PC-9 (cell line): ENCODE results near the gene ZBTB6. TPM values are rescaled to one million over a fixed set of nuclear protein-coding genes. Genes with fewer than 3 reads are reported as not detected.

Experiments
- BruUV-seq: library from RNA; stranded (reverse); fragments of 400-500 nt; replicated peaks from 2 replicates; lab custom pipeline; 2021; lab: Mats Ljungman, UMichigan
- CTCF ChIA-PET: fragments of 300-600 bp; sonication (Branson Sonifier 250); formaldehyde crosslinking; loops from one replicate; lab custom pipeline; 2022; ENCODE audit warnings: antibody characterized with exemption; lab: Charles Lee
- POLR2A ChIA-PET: fragments of 300-600 bp; sonication (Branson Sonifier 250); formaldehyde crosslinking; loops from one replicate; lab custom pipeline; 2022; ENCODE audit warnings: antibody characterized with exemption; ENCODE audit not compliant: unreplicated experiment; lab: Charles Lee
- DNase-seq, 2 experiments: peaks; one replicate each; pipeline versions ENCODE4 v3.0.0 to v3.0.0-alpha.2; 2015 to 2022; ENCODE audit warnings: mixed read lengths in 1 of 2
- H2AFZ ChIP-seq: fragments of 200-600 bp; sonication (generic); 2 replicates; pipeline ENCODE4 v1.8.1; 2017; ENCODE audit warnings: antibody characterized with exemption
- H3F3A ChIP-seq: fragments of 200-600 bp; sonication (generic); 2 replicates; pipeline ENCODE4 v1.8.1; 2017; ENCODE audit warnings: antibody characterized with exemption, mild to moderate bottlenecking, low read depth; ENCODE audit not compliant: insufficient read depth
- H3K27ac ChIP-seq: fragments of 200-600 bp; sonication (generic); 2 replicates; pipeline ENCODE4 v1.6.1; 2016; ENCODE audit warnings: mixed run types
- H3K27me3 ChIP-seq: fragments of 200-600 bp; sonication (generic); 2 replicates; pipeline ENCODE4 v1.6.1; 2016; ENCODE audit warnings: low read depth, mixed run types; ENCODE audit not compliant: insufficient read depth
- H3K36me3 ChIP-seq: fragments of 200-600 bp; sonication (generic); 2 replicates; pipeline ENCODE4 v1.6.1; 2016; ENCODE audit warnings: low read depth, mixed run types
- H3K4me1 ChIP-seq: fragments of 200-600 bp; sonication (generic); replicated peaks from 2 replicates; pipeline ENCODE4 v1.6.1; 2016; ENCODE audit warnings: mixed run types; ENCODE audit not compliant: insufficient read depth
- H3K4me2 ChIP-seq: fragments of 200-600 bp; sonication (generic); 2 replicates; pipeline ENCODE4 v1.6.1; 2017; ENCODE audit warnings: mixed run types
- H3K4me3 ChIP-seq: fragments of 200-600 bp; sonication (generic); 2 replicates; pipeline ENCODE4 v1.6.1; 2016; ENCODE audit warnings: mixed run types
- H3K79me2 ChIP-seq: fragments of 200-600 bp; sonication (generic); 2 replicates; pipeline ENCODE4 v1.6.1; 2017; ENCODE audit warnings: low read depth, mixed run types
- H3K9me2 ChIP-seq: fragments of 200-600 bp; sonication (generic); 2 replicates; pipeline ENCODE4 v1.8.1; 2017; ENCODE audit warnings: mild to moderate bottlenecking; ENCODE audit not compliant: insufficient read depth
- H3K9me3 ChIP-seq: fragments of 200-600 bp; sonication (generic); 2 replicates; pipeline ENCODE4 v1.8.1; 2016; ENCODE audit warnings: low read depth; ENCODE audit not compliant: insufficient read depth
- H4K20me1 ChIP-seq: fragments of 200-600 bp; sonication (generic); 2 replicates; pipeline ENCODE4 v1.8.1; 2017; ENCODE audit not compliant: insufficient read depth
- EZH2 ChIP-seq: fragments of 200-600 bp; sonication (generic); IDR thresholded peaks from 2 replicates; pipeline ENCODE4 v1.8.0; 2017; ENCODE audit warnings: antibody characterized with exemption, low read depth
- intact Hi-C: fragments of 100-400 bp; cut with micrococcal nuclease; formaldehyde crosslinking; loops from one replicate; pipeline ENCODE4 v1.10.0; 2022; ENCODE audit not compliant: unreplicated experiment
- total RNA-seq: library from RNA; stranded (reverse); gene quantifications from 2 replicates; pipeline ENCODE4 v1.2.3, GENCODE V29; 2021
- TF ChIP-seq, protein P1 (sequence below): fragments of 200-600 bp; sonication (generic); conservative IDR thresholded peaks from 2 replicates; pipeline ENCODE4 v1.6.1; 2017; ENCODE audit warnings: mixed run types, antibody characterized with exemption, mild to moderate bottlenecking, moderate library complexity

The ZBTB6 gene
- total RNA-seq, 1 experiment from 2014 or later: 8.7 TPM

DNA sequence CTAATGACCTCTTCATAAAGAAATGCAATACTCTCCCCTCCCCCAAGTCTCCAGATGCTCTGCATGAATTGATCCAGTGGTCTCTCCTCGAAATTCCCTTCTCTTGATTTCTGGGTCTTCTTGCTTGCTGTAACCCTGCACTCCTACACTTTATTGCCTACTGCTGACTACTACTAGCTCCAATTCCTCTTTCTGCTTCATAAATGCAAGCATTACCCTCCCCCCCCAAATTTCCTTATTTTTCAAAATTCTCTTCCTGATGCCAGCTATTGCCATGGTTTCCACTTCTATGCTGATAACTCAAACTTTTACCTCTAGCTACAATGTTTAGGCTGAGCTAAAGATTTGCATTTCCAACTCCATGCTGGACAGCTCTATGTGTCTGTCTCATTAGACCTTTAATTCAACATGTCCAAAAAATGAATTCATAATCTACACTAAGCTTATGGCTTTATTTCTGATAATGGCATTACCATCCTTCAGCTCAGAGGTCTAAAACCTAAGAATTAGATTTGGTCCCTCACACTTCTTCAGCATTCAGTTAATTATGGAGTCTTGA lies 16.8 kb upstream of the ZBTB6 start:
- POLR2A ChIA-PET: interaction anchor here (0.6 kb wide), 1 partner anchor 20 kb away, joined by 4 read pairs; no protein-coding TSS in a partner anchor
- Histone ChIP-seq H3K27me3 (no peaks in the 10 kb centered on the region), H3K9me2 (no peaks in the 10 kb centered on the region), H3K9me3 (no peaks in the 10 kb centered on the region), H3K4me3 (peak overlapping the region; percentile 76; the same call in 1 of the 2 replicates), H2AFZ (no peak overlapping the region), H3K36me3 (no peaks in the 10 kb centered on the region), H4K20me1 (no peaks in the 10 kb centered on the region), H3F3A (peaks cover 17% of the 10 kb centered on the region; the same call in 1 of the 2 replicates), H3K27ac (no peak overlapping the region), H3K4me2 (peak overlapping the region; percentile 85), H3K79me2 (peaks cover 78% of the 10 kb centered on the region), H3K4me1 (peaks cover 18% of the 10 kb centered on the region)
- no peak for DNase-seq
- TF ChIP-seq, protein P1, sequence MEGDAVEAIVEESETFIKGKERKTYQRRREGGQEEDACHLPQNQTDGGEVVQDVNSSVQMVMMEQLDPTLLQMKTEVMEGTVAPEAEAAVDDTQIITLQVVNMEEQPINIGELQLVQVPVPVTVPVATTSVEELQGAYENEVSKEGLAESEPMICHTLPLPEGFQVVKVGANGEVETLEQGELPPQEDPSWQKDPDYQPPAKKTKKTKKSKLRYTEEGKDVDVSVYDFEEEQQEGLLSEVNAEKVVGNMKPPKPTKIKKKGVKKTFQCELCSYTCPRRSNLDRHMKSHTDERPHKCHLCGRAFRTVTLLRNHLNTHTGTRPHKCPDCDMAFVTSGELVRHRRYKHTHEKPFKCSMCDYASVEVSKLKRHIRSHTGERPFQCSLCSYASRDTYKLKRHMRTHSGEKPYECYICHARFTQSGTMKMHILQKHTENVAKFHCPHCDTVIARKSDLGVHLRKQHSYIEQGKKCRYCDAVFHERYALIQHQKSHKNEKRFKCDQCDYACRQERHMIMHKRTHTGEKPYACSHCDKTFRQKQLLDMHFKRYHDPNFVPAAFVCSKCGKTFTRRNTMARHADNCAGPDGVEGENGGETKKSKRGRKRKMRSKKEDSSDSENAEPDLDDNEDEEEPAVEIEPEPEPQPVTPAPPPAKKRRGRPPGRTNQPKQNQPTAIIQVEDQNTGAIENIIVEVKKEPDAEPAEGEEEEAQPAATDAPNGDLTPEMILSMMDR: no peak
- no peak for TF ChIP-seq EZH2
- intact Hi-C loops: loop anchor here (5.0 kb wide), 1 partner anchor 62 kb away; no protein-coding TSS in a partner anchor
- CTCF ChIA-PET: no interaction called here
- BruUV-seq: no TSS peak

DNA sequence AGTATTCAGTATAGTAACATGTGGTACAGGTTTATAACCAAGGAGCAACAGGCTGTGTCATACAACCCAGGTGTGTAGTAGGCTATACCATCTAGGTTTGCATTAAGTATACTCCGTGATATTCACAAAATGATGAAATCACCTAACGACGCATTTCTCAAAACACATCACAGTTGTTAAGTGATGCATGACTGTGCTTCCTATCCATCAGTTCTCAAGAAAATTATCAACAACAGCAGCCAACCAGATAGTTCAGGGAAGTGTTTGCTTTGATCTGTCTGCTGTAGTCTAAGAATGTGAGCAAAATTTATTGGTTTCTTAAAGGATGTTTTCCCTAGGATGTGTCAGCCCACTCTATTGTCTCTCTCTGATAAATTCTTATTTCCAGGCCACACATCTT lies 10.8 kb upstream of the ZBTB6 start:
- Histone ChIP-seq H3K4me1 (no peaks in the 10 kb centered on the region), H3K36me3 (no peaks in the 10 kb centered on the region; the same call in 1 of the 2 replicates), H3K9me3 (no peaks in the 10 kb centered on the region), H3K9me2 (no peaks in the 10 kb centered on the region), H3K4me3 (no peak overlapping the region), H3K79me2 (peaks cover 28% of the 10 kb centered on the region), H3K27ac (no peak overlapping the region), H3F3A (0 out of 2 replicates have a peak, but pooled peaks cover 7% of the 10 kb centered on the region), H3K4me2 (no peak overlapping the region), H2AFZ (no peak overlapping the region), H4K20me1 (peaks cover 9% of the 10 kb centered on the region; the same call in 1 of the 2 replicates), H3K27me3 (no peaks in the 10 kb centered on the region)
- TF ChIP-seq EZH2: no peak
- TF ChIP-seq, protein P1: no peak
- ChIA-PET CTCF (interaction anchor here (0.6 kb wide), 2 partner anchors 80 to 1739 kb away, joined by 3 to 4 read pairs; no protein-coding TSS in a partner anchor), POLR2A (interaction anchor here (0.6 to 0.7 kb wide), 2 partner anchors 20 to 1392 kb away, joined by 18 to 19 read pairs; no protein-coding TSS in a partner anchor)
- DNase-seq: no peak
- intact Hi-C loops: no loop called here
- BruUV-seq: no TSS peak

DNA sequence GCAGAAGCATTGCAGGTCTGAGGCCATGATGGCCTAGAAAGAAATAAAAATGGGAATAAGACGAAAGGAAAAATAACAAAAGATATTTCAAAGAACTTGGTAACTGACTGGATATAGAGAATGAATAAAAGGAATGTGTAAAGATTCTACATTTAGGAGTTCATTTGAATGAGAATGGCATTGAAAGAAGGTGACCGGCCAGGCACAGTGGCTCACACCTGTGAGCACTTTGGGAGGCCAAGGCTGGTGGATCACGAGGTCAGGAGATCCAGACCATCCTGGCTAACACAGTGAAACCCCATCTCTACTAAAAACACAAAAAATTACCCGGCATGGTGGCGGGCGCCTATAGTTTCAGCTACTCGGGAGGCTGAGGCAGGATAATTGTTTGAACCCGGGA lies 9.6 kb upstream of the ZBTB6 start:
- Histone ChIP-seq H2AFZ (no peak overlapping the region), H3K9me3 (no peaks in the 10 kb centered on the region), H3K4me1 (no peaks in the 10 kb centered on the region), H3K79me2 (peaks cover 17% of the 10 kb centered on the region), H3K9me2 (no peaks in the 10 kb centered on the region), H3K27ac (no peak overlapping the region), H3K36me3 (no peaks in the 10 kb centered on the region; the same call in 1 of the 2 replicates), H3K4me3 (no peak overlapping the region), H3K27me3 (no peaks in the 10 kb centered on the region), H3F3A (0 out of 2 replicates have a peak, but pooled peaks cover 7% of the 10 kb centered on the region), H4K20me1 (peaks cover 9% of the 10 kb centered on the region; the same call in 1 of the 2 replicates), H3K4me2 (no peak overlapping the region)
- no peak for TF ChIP-seq EZH2
- TF ChIP-seq, protein P1: no peak
- ChIA-PET CTCF (no interaction called here), POLR2A (no interaction called here)
- no TSS peak for BruUV-seq
- DNase-seq: no peak
- intact Hi-C loops: no loop called here
